NCI-H128 (cell line): ENCODE data around the gene POU3F3.

Experiments
- DNase-seq: peaks from one replicate; lab custom pipeline; 2025; ENCODE audit not compliant: unreplicated experiment; lab: John Stamatoyannopoulos, UW

The POU3F3 gene

GRCh38 chr2:104901037-104901881 lies 47.3 kb downstream of the POU3F3 start:
- DNase-seq = peak; percentile 49

- DNase-seq = no peak
Observed at GRCh38 chr2:104902317-104902716, 48.4 kb downstream of the POU3F3 start.
